Peyer's patch (tissue), 4 donors: Measurements from ENCODE around the gene XYLB. TPM values are rescaled to one million over a fixed set of nuclear protein-coding genes. Genes with fewer than 3 reads are reported as not detected.

ENCODE experiments used
- DNase-seq, 3 donors: peaks; one replicate each; pipeline ENCODE4 v3.0.0-alpha.2; 2017 to 2019
- H3K27ac ChIP-seq, 4 donors: fragments of 200-600 bp; sonication (generic); one replicate each; pipeline ENCODE4 v1.5.1; 2016 to 2019
- H3K27me3 ChIP-seq, 2 donors: fragments of 200-600 bp; sonication (generic); one replicate each; pipeline ENCODE4 v1.5.1; 2019
- H3K36me3 ChIP-seq, 3 donors: fragments of 200-600 bp; sonication (generic); one replicate each; pipeline ENCODE4 v1.5.1; 2016 to 2019
- H3K4me1 ChIP-seq, 4 donors: fragments of 200-600 bp; sonication (generic); one replicate each; pipeline ENCODE4 v1.5.1; 2016 to 2019
- H3K4me3 ChIP-seq, 4 donors: fragments of 200-600 bp; sonication (generic); 1 replicate in 3 of 4; 2 replicates in 1 of 4; pipeline ENCODE4 v1.5.1; 2016 to 2019; ENCODE audit warnings: mild to moderate bottlenecking in 1 of 4
- H3K9me3 ChIP-seq, 4 donors: fragments of 200-600 bp; sonication (generic); one replicate each; pipeline ENCODE4 v1.5.1; 2016 to 2019; ENCODE audit warnings: mild to moderate bottlenecking in 1 of 4
- POLR2A ChIP-seq, 2 donors: fragments of 450-650 bp; IDR thresholded peaks; one replicate each; pipeline ENCODE4 v1.5.1; 2017; ENCODE audit warnings: antibody characterized with exemption in 2 of 2, mild to moderate bottlenecking in 2 of 2, moderate library complexity in 2 of 2
- total RNA-seq, 4 donors: library from RNA; depleted of rRNA; stranded (reverse); fragments of >200 nt; gene quantifications; one replicate each; pipeline ENCODE4 v1.1.0, GENCODE V29; 2016
- TF ChIP-seq, protein P1 (sequence below), 6 experiments: fragments of 450-650 bp in 4 of 6; fragments of 200-600 bp in 2 of 6; sonication (generic) in 1 of 6; IDR thresholded peaks; one replicate each; pipeline ENCODE4 v1.5.1; 2017 to 2019; ENCODE audit warnings: antibody characterized with exemption in 6 of 6, mild to moderate bottlenecking in 3 of 6, moderate library complexity in 1 of 6

XYLB gene
- total RNA-seq, 4 donors from 2014 or later: 7.4 to 39.6 (median 18.2) TPM

DNA sequence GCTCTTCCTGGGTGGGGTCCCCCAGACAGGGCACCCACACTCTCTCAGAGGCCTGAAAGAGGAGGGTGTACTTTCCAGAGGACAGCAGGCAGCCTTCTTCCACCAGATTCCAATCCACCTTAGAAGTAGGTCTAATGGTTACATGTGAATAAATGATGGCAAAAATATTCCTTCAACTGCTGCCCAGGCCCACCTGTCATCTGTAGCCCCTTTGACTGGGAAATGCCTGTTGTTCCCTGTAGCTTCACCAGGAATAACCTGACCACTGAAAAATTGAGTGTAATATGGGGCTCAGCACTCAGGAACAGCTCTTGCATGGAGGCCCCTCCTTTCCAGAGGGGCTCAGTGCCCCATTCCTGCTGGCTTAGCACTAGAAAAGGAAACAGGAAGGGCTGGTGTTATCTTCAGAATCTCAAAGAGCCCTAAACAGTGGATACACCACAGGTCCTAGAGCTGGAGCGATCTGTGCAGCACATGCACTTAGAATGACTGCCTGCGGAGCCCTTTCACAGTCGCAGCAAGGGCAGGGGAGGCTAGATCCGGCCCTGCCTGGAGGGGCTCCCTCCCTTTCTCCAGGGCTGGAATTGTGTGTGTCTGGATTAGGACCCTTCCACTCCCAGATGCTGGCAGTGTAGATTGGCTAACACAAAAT, 32.3 kb upstream of the XYLB start:
- TF ChIP-seq POLR2A (IDR thresholded peaks at IDR 0.05): no peak
- TF ChIP-seq, protein P1, sequence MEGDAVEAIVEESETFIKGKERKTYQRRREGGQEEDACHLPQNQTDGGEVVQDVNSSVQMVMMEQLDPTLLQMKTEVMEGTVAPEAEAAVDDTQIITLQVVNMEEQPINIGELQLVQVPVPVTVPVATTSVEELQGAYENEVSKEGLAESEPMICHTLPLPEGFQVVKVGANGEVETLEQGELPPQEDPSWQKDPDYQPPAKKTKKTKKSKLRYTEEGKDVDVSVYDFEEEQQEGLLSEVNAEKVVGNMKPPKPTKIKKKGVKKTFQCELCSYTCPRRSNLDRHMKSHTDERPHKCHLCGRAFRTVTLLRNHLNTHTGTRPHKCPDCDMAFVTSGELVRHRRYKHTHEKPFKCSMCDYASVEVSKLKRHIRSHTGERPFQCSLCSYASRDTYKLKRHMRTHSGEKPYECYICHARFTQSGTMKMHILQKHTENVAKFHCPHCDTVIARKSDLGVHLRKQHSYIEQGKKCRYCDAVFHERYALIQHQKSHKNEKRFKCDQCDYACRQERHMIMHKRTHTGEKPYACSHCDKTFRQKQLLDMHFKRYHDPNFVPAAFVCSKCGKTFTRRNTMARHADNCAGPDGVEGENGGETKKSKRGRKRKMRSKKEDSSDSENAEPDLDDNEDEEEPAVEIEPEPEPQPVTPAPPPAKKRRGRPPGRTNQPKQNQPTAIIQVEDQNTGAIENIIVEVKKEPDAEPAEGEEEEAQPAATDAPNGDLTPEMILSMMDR (IDR thresholded peaks at IDR 0.05): no peak
- no peak for DNase-seq
- Histone ChIP-seq H3K9me3 (no peaks in the 10 kb centered on the region), H3K27me3 (no peaks in the 10 kb centered on the region), H3K27ac (no peak overlapping the region), H3K36me3 (no peaks in the 10 kb centered on the region), H3K4me3 (no peak overlapping the region), H3K4me1 (no peaks in the 10 kb centered on the region)

- no peaks in the 10 kb centered on the region for H3K4me1 ChIP-seq
- no peak for DNase-seq
- no peak overlapping the region for H3K27ac ChIP-seq
- no peaks in the 10 kb centered on the region for H3K36me3 ChIP-seq
- H3K27me3 ChIP-seq: no peaks in the 10 kb centered on the region
- no peak for TF ChIP-seq POLR2A (IDR thresholded peaks at IDR 0.05)
- TF ChIP-seq, protein P1 (IDR thresholded peaks at IDR 0.05): no peak
- H3K4me3 ChIP-seq: no peak overlapping the region
- no peaks in the 10 kb centered on the region for H3K9me3 ChIP-seq
Measured at GRCh38 chr3:38314764-38315487, 31.7 kb upstream of the XYLB start.

DNA sequence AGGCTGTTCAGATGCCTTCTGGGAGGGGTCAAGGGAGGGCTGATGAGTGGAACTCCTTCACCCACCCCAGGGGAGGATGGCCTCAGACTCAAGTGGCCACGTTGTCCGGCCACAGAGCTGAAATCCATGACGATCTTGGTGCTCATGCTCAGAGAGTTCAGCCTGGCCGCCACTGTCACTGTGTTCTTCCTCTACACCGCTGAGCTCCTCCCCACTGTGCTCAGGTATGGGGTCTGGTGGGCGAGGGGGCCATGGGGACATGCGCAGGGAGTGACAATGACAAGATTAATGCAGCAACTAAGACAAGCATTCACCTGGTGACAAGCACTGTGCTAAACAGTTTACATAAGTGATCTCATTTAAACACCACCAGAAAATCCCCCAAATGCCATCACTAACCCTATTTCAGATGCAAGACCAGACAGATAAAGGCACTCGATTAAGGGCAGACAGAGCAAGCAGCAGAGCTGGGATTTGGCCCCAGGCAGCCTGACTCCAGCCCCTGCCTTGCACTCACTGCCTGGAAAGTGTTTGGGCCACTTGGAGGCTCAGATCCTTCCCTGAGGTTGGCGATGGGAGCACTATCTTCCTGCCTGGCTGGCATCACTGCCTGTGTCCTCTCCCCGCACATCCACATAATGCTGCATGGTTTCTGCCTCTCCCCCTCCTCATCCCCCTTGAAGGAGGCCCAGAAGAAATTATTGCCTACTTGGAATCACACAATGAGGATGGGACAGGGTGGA, 30.9 kb upstream of the XYLB start:
- H3K4me3 ChIP-seq: no peak overlapping the region

GRCh38 chr3:38316356-38317191, 30.0 kb upstream of the XYLB start:
- no peak overlapping the region for H3K4me3 ChIP-seq
- DNase-seq: no peak
- no peaks in the 10 kb centered on the region for H3K36me3 ChIP-seq
- H3K27me3 ChIP-seq: no peaks in the 10 kb centered on the region
- H3K4me1 ChIP-seq: no peaks in the 10 kb centered on the region
- H3K27ac ChIP-seq: no peak overlapping the region
- TF ChIP-seq, protein P1 (IDR thresholded peaks at IDR 0.05): no peak
- H3K9me3 ChIP-seq: no peaks in the 10 kb centered on the region

More for the DNA sequence above, 30.9 kb upstream of the XYLB start:
- Histone ChIP-seq H3K27ac (no peak overlapping the region), H3K4me1 (no peaks in the 10 kb centered on the region), H3K36me3 (no peaks in the 10 kb centered on the region), H3K9me3 (no peaks in the 10 kb centered on the region), H3K27me3 (no peaks in the 10 kb centered on the region)
- TF ChIP-seq, protein P1 (IDR thresholded peaks at IDR 0.05): no peak
- no peak for TF ChIP-seq POLR2A (IDR thresholded peaks at IDR 0.05)
- no peak for DNase-seq

- TF ChIP-seq, protein P1 (IDR thresholded peaks at IDR 0.05): no peak
- TF ChIP-seq POLR2A (IDR thresholded peaks at IDR 0.05): no peak
- H3K9me3 ChIP-seq: no peaks in the 10 kb centered on the region
- DNase-seq: no peak
- no peaks in the 10 kb centered on the region for H3K4me1 ChIP-seq
- H3K27me3 ChIP-seq: no peaks in the 10 kb centered on the region
- H3K36me3 ChIP-seq: no peaks in the 10 kb centered on the region
- H3K4me3 ChIP-seq: no peak overlapping the region
- no peak overlapping the region for H3K27ac ChIP-seq
Measured at GRCh38 chr3:38317192-38317759, 29.3 kb upstream of the XYLB start.
